HG03432 (cell line): ENCODE results near the gene SPAG6.

Source experiments
- ATAC-seq: cut with Tn5 transposase; IDR thresholded peaks from one replicate; pipeline ENCODE4 v1.9.1; 2021; ENCODE audit warnings: mild to moderate bottlenecking, moderate library complexity; ENCODE audit not compliant: unreplicated experiment

The SPAG6 gene

DNA sequence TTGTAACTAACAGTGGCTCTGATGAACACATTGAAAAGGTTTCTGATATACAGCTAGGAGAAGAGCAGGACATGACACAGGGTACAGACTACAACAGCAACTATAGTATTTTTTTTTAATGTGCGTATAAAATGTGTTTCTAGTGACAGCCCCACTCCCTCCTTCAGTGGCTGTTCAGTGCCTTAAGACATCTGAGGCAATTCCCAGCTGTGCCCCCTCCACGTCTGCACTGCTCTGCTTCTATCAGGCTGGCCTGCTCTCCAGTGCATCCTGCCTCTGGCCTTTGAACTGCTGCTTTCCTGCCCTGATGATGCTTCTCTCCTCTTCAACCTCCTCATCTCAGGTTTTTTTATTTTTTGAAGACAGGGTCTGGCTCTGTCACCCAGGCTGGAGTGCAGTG, 111.2 kb downstream of the SPAG6 start:
- ATAC-seq: no peak

DNA sequence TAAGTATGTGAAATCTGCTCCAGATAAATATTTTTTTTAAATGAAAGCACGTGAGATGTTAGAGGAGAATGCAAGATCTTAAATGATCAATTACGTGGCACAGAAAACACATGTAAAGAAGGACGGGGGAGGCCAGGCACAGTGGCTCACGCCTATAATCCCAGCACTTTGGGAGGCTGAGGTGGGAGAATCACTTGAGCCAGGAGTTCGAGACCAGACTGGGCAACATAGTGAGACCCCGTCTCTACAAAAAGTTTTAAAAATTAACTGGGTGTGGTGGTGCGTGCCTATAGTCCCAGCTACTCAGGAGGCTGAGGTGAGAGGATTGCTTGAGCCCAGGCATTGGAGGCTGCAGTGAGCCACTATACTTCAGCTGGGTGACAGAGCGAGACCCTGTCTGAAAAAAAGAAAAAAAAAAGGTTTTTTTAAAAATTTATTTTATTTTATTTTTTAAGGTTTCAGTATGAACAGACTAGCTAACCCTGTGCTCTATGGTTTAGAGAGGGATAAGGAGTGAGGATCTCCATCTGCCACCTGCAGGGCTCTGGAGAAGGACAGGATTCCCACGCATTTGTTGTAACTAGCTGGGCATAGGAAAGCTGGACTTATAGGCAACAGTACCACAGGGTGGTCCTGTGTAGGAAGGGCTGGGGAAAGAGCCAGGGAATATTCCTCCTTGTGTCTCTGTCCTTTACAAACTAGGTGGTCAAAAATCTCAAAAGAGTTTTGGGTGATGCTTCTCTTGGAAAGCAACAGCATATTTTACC, 113.2 kb downstream of the SPAG6 start:
- ATAC-seq: no peak

GRCh38 chr10:22459496-22459895, 114.2 kb downstream of the SPAG6 start:
- no peak for ATAC-seq

DNA sequence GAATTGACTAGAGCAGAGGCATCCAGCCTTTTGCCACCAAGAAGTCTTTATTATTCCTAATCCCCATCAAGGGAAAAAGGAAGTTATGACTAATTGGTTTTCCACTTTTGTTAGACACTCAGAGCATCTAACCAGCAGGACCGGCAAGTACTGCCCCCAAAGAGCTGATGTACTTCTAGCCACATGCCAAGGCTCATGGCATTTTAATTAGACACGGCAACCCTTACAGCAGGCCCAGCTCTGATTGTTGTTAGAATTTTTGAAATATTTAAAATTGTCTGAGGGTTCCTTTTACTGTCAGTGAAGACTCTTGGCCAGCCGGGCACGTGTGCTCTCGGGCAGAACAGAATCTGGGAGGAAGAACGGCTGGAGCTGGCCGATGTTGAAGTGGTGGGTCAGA, 114.8 kb downstream of the SPAG6 start:
- ATAC-seq: no peak

DNA sequence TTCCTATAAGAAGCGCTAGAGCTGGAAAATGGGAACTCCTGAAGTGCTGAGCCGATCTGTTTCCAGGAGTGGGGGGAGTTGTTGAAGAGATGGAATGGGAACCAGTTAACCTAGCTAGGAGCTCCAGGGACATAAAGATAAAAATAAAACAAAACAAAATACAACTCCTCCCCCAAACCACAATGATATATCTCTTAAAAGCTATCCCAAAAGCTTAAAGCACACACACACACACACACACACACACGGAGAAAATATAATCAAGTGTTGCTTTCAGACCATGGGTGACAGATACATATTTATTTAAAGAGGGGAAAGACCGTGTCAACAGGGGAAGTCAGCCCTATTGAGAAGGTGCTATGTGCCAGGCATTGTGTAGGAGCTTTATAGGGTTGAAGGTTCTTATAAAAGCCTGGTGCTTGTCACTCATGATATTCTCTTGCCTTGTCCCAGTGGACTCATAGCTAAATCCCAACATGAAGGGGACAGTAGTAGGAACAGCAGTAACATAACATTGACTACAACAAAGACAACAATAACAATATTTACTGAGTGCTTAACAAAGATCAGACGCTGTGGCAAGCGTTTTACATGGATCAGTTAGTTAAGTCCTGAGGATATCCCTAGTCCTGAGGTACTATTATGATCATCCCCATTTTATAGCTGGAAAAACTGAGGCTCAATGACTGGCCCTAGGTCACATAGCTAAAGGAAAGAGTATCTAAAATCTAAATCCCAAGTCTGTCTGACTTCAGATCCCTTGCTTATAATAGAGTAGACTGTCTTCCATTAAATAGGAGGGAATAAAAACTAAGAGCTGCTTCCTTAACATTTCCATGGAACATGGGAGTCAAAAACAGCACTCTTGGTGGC, 115.5 kb downstream of the SPAG6 start:
- no peak for ATAC-seq

GRCh38 chr10:22461891-22462290, 116.6 kb downstream of the SPAG6 start:
- no peak for ATAC-seq

- no peak for ATAC-seq
Observed at GRCh38 chr10:22463255-22463654, 118.0 kb downstream of the SPAG6 start.

- no peak for ATAC-seq
Observed at GRCh38 chr10:22464966-22465629, 119.8 kb downstream of the SPAG6 start.

- ATAC-seq: no peak
Observed at GRCh38 chr10:22466763-22467334, 121.6 kb downstream of the SPAG6 start.
